Thyroid gland (tissue), 4 donors: ENCODE data around the gene CHAF1A. TPM values are rescaled to one million over a fixed set of nuclear protein-coding genes. Genes with fewer than 3 reads are reported as not detected.
A peak's percentile ranks its signal among the peaks of the same experiment; 100 is the strongest.

Experiments
- DNase-seq, 2 donors: peaks; one replicate each; pipeline ENCODE4 v3.0.0-alpha.2; 2019
- H3K27ac ChIP-seq, 3 donors: fragments of 200-600 bp; sonication (generic); 1 replicate in 2 of 3; 2 replicates in 1 of 3; pipeline ENCODE4 v1.5.1; 2016 to 2019; ENCODE audit warnings: mild to moderate bottlenecking in 1 of 3, moderate library complexity in 1 of 3
- H3K27me3 ChIP-seq: fragments of 200-600 bp; sonication (generic); one replicate; pipeline ENCODE4 v1.5.1; 2019
- H3K36me3 ChIP-seq, 2 donors: fragments of 200-600 bp; sonication (generic); one replicate each; pipeline ENCODE4 v1.5.1; 2016 to 2019
- H3K4me1 ChIP-seq, 2 donors: fragments of 200-600 bp; sonication (generic); one replicate each; pipeline ENCODE4 v1.5.1; 2017 to 2019
- H3K4me3 ChIP-seq, 3 donors: fragments of 200-600 bp; sonication (generic); replicated peaks in 1 of 3; 1 replicate in 2 of 3; 2 replicates in 1 of 3; pipeline ENCODE4 v1.5.1; 2016; ENCODE audit warnings: mild to moderate bottlenecking in 1 of 3
- H3K9me3 ChIP-seq: fragments of 200-600 bp; sonication (generic); one replicate; pipeline ENCODE4 v1.5.1; 2017
- POLR2A ChIP-seq, 2 donors: fragments of 450-650 bp; IDR thresholded peaks; one replicate each; pipeline ENCODE4 v1.6.1; 2017; ENCODE audit warnings: antibody characterized with exemption in 2 of 2, mild to moderate bottlenecking in 2 of 2, moderate library complexity in 1 of 2
- WGBS, 2 donors: methylation state at CpG; one replicate each; pipeline ENCODE4 v1.1.5; 2017; 5-methylcytosine and 5-hydroxymethylcytosine counted together
- intact Hi-C: fragments of 100-400 bp; cut with DNase I; formaldehyde crosslinking; loops from one replicate; pipeline ENCODE4 v1.15.1; 2023
- total RNA-seq, 4 donors: library from RNA; depleted of rRNA; stranded (reverse); fragments of >200 nt; gene quantifications; one replicate each; pipeline ENCODE4 v1.2.3, GENCODE V29; 2016
- TF ChIP-seq, protein P1 (sequence below), 6 experiments: fragments of 200-600 bp in 3 of 6; fragments of 450-650 bp in 3 of 6; sonication (generic) in 3 of 6; IDR thresholded peaks; one replicate each; pipeline ENCODE4 v1.5.1; 2016 to 2019; ENCODE audit warnings: antibody characterized with exemption in 6 of 6, mild to moderate bottlenecking in 2 of 6, inconsistent platforms in 1 of 6, moderate library complexity in 1 of 6

Gene CHAF1A
- total RNA-seq, 4 donors from 2014 or later, result 4.1 to 5.1 (median 4.4) TPM

DNA sequence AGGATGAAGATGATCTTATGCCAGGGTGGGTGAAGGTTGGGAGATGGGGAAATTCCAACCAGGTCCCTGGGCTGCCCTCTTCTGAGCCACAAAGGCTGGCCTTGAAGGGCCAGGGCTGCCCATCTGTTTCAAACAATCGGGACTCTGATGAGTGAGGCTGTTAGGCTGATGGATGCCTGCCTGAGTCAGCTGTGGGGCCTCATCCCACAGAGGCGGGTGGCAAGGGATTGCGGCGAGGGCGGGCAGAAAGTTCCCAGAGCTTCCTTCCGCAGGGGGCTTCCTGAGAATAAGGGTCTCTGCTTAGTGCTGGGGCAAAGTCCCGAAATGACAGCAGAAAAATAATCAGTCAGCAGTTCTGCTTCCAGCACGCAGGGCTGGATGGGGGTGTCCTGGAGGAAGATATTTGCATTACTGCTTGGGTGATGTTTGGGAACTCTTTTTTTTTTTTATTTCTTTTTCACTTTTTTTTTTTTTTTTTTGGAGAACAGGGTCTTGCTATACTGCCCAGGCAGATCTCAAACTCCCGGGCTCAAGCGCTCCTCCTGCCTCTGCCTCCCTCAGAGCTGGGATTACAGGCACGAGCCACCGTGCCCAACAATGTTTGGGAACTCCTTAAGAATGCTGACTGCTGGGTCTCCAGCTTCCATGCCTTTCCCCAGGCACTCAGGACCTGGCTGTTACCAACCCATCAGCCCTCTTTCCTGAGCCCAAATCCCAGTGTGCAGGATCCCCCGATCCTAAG is 16.2 kb upstream of the CHAF1A start:
- 90 to 94% methylated on average over 12 to 13 of the region's 13 CpGs for WGBS, 2 donors
- Histone ChIP-seq H3K27me3 (no peaks in the 10 kb centered on the region), H3K9me3 (no peaks in the 10 kb centered on the region), H3K27ac (no peak overlapping the region), H3K4me3 (no peak overlapping the region), H3K4me1 (peaks cover 31 to 33% of the 10 kb centered on the region in 2 donors), H3K36me3 (peaks cover 0 to 5% of the 10 kb centered on the region in 2 donors)
- intact Hi-C loops, result no loop called here
- no peak for DNase-seq
- TF ChIP-seq, protein P1, sequence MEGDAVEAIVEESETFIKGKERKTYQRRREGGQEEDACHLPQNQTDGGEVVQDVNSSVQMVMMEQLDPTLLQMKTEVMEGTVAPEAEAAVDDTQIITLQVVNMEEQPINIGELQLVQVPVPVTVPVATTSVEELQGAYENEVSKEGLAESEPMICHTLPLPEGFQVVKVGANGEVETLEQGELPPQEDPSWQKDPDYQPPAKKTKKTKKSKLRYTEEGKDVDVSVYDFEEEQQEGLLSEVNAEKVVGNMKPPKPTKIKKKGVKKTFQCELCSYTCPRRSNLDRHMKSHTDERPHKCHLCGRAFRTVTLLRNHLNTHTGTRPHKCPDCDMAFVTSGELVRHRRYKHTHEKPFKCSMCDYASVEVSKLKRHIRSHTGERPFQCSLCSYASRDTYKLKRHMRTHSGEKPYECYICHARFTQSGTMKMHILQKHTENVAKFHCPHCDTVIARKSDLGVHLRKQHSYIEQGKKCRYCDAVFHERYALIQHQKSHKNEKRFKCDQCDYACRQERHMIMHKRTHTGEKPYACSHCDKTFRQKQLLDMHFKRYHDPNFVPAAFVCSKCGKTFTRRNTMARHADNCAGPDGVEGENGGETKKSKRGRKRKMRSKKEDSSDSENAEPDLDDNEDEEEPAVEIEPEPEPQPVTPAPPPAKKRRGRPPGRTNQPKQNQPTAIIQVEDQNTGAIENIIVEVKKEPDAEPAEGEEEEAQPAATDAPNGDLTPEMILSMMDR (IDR thresholded peaks at IDR 0.05), result no peak
- TF ChIP-seq POLR2A (IDR thresholded peaks at IDR 0.05), result no peak

- DNase-seq, result peak; percentile 35 to 59
- Histone ChIP-seq H3K4me1 (peaks cover 41 to 54% of the 10 kb centered on the region in 2 donors), H3K27ac (peak overlapping the region; percentile 42 to 84 (median 71)), H3K27me3 (no peaks in the 10 kb centered on the region), H3K9me3 (no peaks in the 10 kb centered on the region), H3K36me3 (peaks cover 0 to 5% of the 10 kb centered on the region in 2 donors), H3K4me3 (no peak overlapping the region)
- WGBS, 2 donors, result 64 to 76% methylated on average over 7 to 9 of the region's 16 CpGs
- intact Hi-C loops, result no loop called here
- TF ChIP-seq, protein P1 (IDR thresholded peaks at IDR 0.05), result no peak
- no peak for TF ChIP-seq POLR2A (IDR thresholded peaks at IDR 0.05)
These were observed 13.9 kb upstream of the CHAF1A start for GRCh38 chr19:4388337-4389063.

DNA sequence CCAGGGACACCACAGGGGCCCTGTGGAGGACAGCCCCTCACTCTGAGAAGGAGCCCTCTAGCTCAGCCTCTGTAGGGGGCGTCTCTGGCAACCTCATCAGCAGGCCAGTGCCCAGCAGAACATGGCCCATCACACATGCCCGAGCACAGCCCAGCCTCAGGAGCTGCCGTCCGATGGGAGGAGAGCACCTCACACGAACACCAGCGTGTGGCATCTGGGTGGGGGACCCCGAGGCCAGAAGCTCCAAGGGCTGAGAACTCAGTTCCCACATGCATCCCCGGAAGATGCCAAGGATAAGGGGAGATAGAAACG is 13.4 kb upstream of the CHAF1A start:
- H3K4me1 ChIP-seq, result peaks cover 42 to 59% of the 10 kb centered on the region in 2 donors
- intact Hi-C loops, result no loop called here
- 74 to 80% methylated on average over 4 to 7 of the region's 9 CpGs for WGBS, 2 donors

DNA sequence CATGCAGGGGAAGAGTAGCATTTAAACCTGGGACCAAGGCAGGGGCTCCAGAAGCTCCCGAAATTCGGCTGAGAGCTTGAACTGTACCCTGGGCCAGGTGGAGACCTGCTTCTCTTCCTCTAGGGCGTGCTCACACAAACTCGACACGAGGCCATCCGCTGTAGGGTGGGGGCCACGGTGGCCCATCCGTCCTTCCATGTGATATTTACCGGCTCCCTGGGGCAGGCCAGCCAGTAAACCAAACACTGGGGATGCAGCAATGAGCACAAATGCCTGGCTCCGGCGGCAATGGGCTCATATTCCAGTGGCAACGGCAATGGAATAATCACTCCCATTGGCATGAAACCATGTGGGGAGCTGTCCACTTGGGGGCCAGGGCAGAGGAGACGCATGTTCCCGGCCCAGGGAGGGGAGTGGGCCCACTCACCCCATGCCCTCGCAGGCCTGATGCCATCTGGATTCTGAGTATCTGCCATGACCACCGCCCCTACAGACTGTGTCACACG is 12.9 kb upstream of the CHAF1A start:
- TF ChIP-seq POLR2A (IDR thresholded peaks at IDR 0.05), result no peak
- TF ChIP-seq, protein P1 (IDR thresholded peaks at IDR 0.05), result no peak
- WGBS, 2 donors, result 47 to 74% methylated on average over 7 to 9 of the region's 17 CpGs
- Histone ChIP-seq H3K4me3 (no peak overlapping the region), H3K9me3 (no peaks in the 10 kb centered on the region), H3K4me1 (peaks cover 42 to 63% of the 10 kb centered on the region in 2 donors), H3K36me3 (peaks cover 0 to 2% of the 10 kb centered on the region in 2 donors), H3K27me3 (no peaks in the 10 kb centered on the region), H3K27ac (peak overlapping the region; percentile 13 to 84 (median 71))
- intact Hi-C loops, result no loop called here
- DNase-seq, result no peak

More for the DNA sequence above, 13.4 kb upstream of the CHAF1A start:
- no peak for TF ChIP-seq POLR2A (IDR thresholded peaks at IDR 0.05)
- TF ChIP-seq, protein P1 (IDR thresholded peaks at IDR 0.05), result no peak
- no peaks in the 10 kb centered on the region for H3K27me3 ChIP-seq
- no peak for DNase-seq
- H3K9me3 ChIP-seq, result no peaks in the 10 kb centered on the region
- peaks cover 0 to 5% of the 10 kb centered on the region in 2 donors for H3K36me3 ChIP-seq
- no peak overlapping the region for H3K4me3 ChIP-seq
- peak overlapping the region; percentile 42 to 84 (median 71) for H3K27ac ChIP-seq
